Measurements from ENCODE around the gene CYP4F3. TPM values are rescaled to one million over a fixed set of nuclear protein-coding genes. Genes with fewer than 3 reads are reported as not detected.
A peak's percentile ranks its signal among the peaks of the same experiment; 100 is the strongest.

CYP4F3 gene
- total and polyA plus RNA-seq, 2 of the 13 experiments (the other 11 are each of a cell fraction or from before 2014, with no cell fraction given) = 17.8 to 22.8 TPM

GRCh38 chr19:15640904-15641597 lies 354 bp downstream of the CYP4F3 start:
- WGBS (ENCODE audit: low lambda C conversion rate) = 1% methylated on average over 5 of the region's 12 CpGs
- Histone ChIP-seq H3K79me2 (ENCODE audit: insufficient read depth, low read length) (peaks cover 30% of the 10 kb centered on the region), H2AFZ (ENCODE audit: low read length) (no peak overlapping the region), H3K4me3 (replicated peaks in 1 of 3; ENCODE audit: insufficient read depth in 1 of 3, low read depth in 2 of 3, low read length in 3 of 3) (peak overlapping the region; percentile 57 to 80 (median 61)), H3K27me3 (ENCODE audit: control insufficient read depth in 1 of 2, insufficient read depth in 2 of 2, low read length in 2 of 2) (no peaks in the 10 kb centered on the region), H3K36me3 (replicated peaks in 1 of 2; ENCODE audit: control insufficient read depth in 1 of 2, insufficient read depth in 2 of 2, low read length in 2 of 2) (peaks cover 0 to 2% of the 10 kb centered on the region in 2 experiments; a peak in 1 of 5 replicates), H3K4me2 (ENCODE audit: low read depth, low read length) (peak overlapping the region; percentile 96), H4K20me1 (ENCODE audit: insufficient read depth, low read length) (no peaks in the 10 kb centered on the region), H3K27ac (ENCODE audit: extremely low read length, insufficient read depth, low read length) (peak overlapping the region; percentile 90), H3K9me3 (ENCODE audit: low read length) (no peaks in the 10 kb centered on the region), H3K4me1 (ENCODE audit: insufficient read depth, low read length) (peaks cover 76% of the 10 kb centered on the region), H3K9ac (ENCODE audit: insufficient read depth, low read depth, low read length) (peak overlapping the region; percentile 67)
- peak; percentile 87 for DNase-seq (ENCODE audit: low spot score)
- intact Hi-C loops (cut with micrococcal nuclease; ENCODE audit: unreplicated experiment) = loop anchor here (2.0 kb wide), 1 partner anchor 32 kb away; the partner anchor contains the start of gene CYP4F12
- ChIA-PET CTCF (ENCODE audit: low intra/inter-chr PET ratio, low total read pairs) (no interaction called here), POLR2A (interaction anchor here (0.9 to 4.5 kb wide), 8 partner anchors 15 to 293 kb away, joined by 3 to 68 read pairs (median 6); partner anchors contain the start of genes CYP4F11 and CYP4F12)
- peak; percentile 81 for FAIRE-seq
- no TSS peak for BruUV-seq (replicated peaks)
- peak; percentile 91 for ATAC-seq
- in situ Hi-C loops (cut with HindIII; ENCODE audit: extremely low pct_ligation_motif_present, low pct_unique_long_range_greater_than_20kb) = loop anchor here (25.0 kb wide), 1 partner anchor 521 kb away; the partner anchor contains the start of gene CIB3
- TF ChIP-seq GPBP1L1 (CRISPR knock-in tag; IDR thresholded peaks at IDR 0.05) (no peak), CREB3 (CRISPR knock-in tag; IDR thresholded peaks at IDR 0.05) (no peak), PCBP1 (IDR thresholded peaks at IDR 0.05; ENCODE audit: borderline replicate concordance, low read depth, low read length) (0 out of 2 replicates have a peak, but pooled peaks have one; percentile 14), ZNF687 (CRISPR knock-in tag; IDR thresholded peaks at IDR 0.05) (peak; percentile 78), ZMYM4 (CRISPR knock-in tag; IDR thresholded peaks at IDR 0.05) (peak; percentile 31; the same call in 1 of the 2 replicates), ZFP37 (CRISPR knock-in tag; IDR thresholded peaks at IDR 0.05; ENCODE audit: borderline replicate concordance) (peak; percentile 54; the same call in 1 of the 2 replicates), TFAP4 (IDR thresholded peaks at IDR 0.05; ENCODE audit: borderline replicate concordance, low read depth) (peak; percentile 47; the same call in 1 of the 2 replicates), SIN3A (IDR thresholded peaks at IDR 0.05; ENCODE audit: borderline replicate concordance, low read depth, low read length) (peak; percentile 66; the same call in 1 of the 2 replicates), ZGPAT (CRISPR knock-in tag; IDR thresholded peaks at IDR 0.05) (peak; percentile 50), UBTF (CRISPR knock-in tag; IDR thresholded peaks at IDR 0.05) (peak; percentile 43; the same call in 1 of the 2 replicates)

Data from HepG2 (cell line).